Dedifferentiated amniotic fluid mesenchymal stem cell (primary cell): ENCODE results near the gene CDC34.

ENCODE experiments used
- DNase-seq: peaks from one replicate; pipeline ENCODE4 v3.0.0-alpha.2; 2016; ENCODE audit errors: extremely low spot score

Gene CDC34

GRCh38 chr19:588741-589692 lies 57.5 kb downstream of the CDC34 start:
- no peak for DNase-seq

GRCh38 chr19:589693-590395 lies 58.3 kb downstream of the CDC34 start, which contains the start of gene HCN2:
TSS of gene HCN2 (plus strand) at chr19:589881. CDS start at chr19:589946, 65 bp downstream.
- DNase-seq: no peak

GRCh38 chr19:590396-590745 lies 58.8 kb downstream of the CDC34 start:
- DNase-seq: no peak

- DNase-seq: no peak
These were observed 59.2 kb downstream of the CDC34 start for GRCh38 chr19:590750-591098.

- DNase-seq: no peak
These were observed 59.8 kb downstream of the CDC34 start for GRCh38 chr19:591099-591958.
